Mesenchymal stem cell (in vitro differentiated cells and primary cell): Measurements from ENCODE around the gene FRMPD4. TPM values are rescaled to one million over a fixed set of nuclear protein-coding genes. Genes with fewer than 3 reads are reported as not detected.

ENCODE experiments used
- DNase-seq: peaks from one replicate; pipeline ENCODE4 v3.0.0-alpha.2; 2013
- H2AFZ ChIP-seq: one replicate; pipeline ENCODE4 v1.6.1; 2013; ENCODE audit warnings: low read depth, mild to moderate bottlenecking, control low read depth, inconsistent platforms, low read length, moderate library complexity
- H2AK5ac ChIP-seq: 2 replicates; pipeline ENCODE4 v1.6.1; 2013; ENCODE audit warnings: low read length, moderate library complexity, mild to moderate bottlenecking, inconsistent platforms; ENCODE audit not compliant: severe bottlenecking
- H2BK120ac ChIP-seq: one replicate; pipeline ENCODE4 v1.6.1; 2013; ENCODE audit warnings: low read depth, mild to moderate bottlenecking, inconsistent platforms, low read length, moderate library complexity
- H2BK12ac ChIP-seq, 2 experiments: one replicate each; pipeline ENCODE4 v1.6.1; 2013; ENCODE audit warnings: inconsistent platforms in 2 of 2, low read length in 2 of 2, mild to moderate bottlenecking in 2 of 2, moderate library complexity in 2 of 2, control low read depth in 1 of 2
- H2BK15ac ChIP-seq: one replicate; pipeline ENCODE4 v1.6.1; 2013; ENCODE audit warnings: mild to moderate bottlenecking, low read depth, inconsistent platforms; ENCODE audit not compliant: poor library complexity, severe bottlenecking
- H2BK5ac ChIP-seq: 2 replicates; pipeline ENCODE4 v1.6.1; 2013; ENCODE audit warnings: low read depth, mild to moderate bottlenecking, low read length, control low read depth, inconsistent platforms; ENCODE audit not compliant: poor library complexity, severe bottlenecking
- H3K14ac ChIP-seq, 2 experiments: one replicate each; pipeline ENCODE4 v1.6.1; 2013; ENCODE audit warnings: inconsistent platforms in 2 of 2, low read length in 2 of 2, control low read depth in 1 of 2, mild to moderate bottlenecking in 1 of 2, moderate library complexity in 1 of 2
- H3K18ac ChIP-seq, 2 experiments: one replicate each; pipeline ENCODE4 v1.6.1; 2013; ENCODE audit warnings: inconsistent platforms in 2 of 2, low read length in 2 of 2, control low read depth in 1 of 2, low read depth in 1 of 2, mild to moderate bottlenecking in 1 of 2
- H3K23ac ChIP-seq, 2 experiments: one replicate each; pipeline ENCODE4 v1.6.1; 2013; ENCODE audit warnings: inconsistent platforms in 2 of 2, low read length in 2 of 2, mild to moderate bottlenecking in 2 of 2, moderate library complexity in 2 of 2, control low read depth in 1 of 2
- H3K27ac ChIP-seq: 2 replicates; pipeline ENCODE4 v1.5.1; 2013; ENCODE audit warnings: mild to moderate bottlenecking, moderate library complexity, low read length, control low read depth, inconsistent platforms; ENCODE audit not compliant: poor library complexity, severe bottlenecking
- H3K27me3 ChIP-seq, 2 experiments: 2 replicates each; pipeline versions ENCODE4 v1.6.1 to v1.7.0; 2013; ENCODE audit warnings: low read length in 2 of 2, mild to moderate bottlenecking in 2 of 2, moderate library complexity in 2 of 2, control low read depth in 1 of 2, inconsistent platforms in 1 of 2; ENCODE audit not compliant: control insufficient read depth in 1 of 2, insufficient read depth in 1 of 2
- H3K36me3 ChIP-seq, 2 experiments: 2 replicates each; pipeline versions ENCODE4 v1.6.1 to v1.7.0; 2013; ENCODE audit warnings: low read length in 2 of 2, control low read depth in 1 of 2, inconsistent platforms in 1 of 2, low read depth in 1 of 2, mild to moderate bottlenecking in 1 of 2; ENCODE audit not compliant: insufficient read depth in 2 of 2, control insufficient read depth in 1 of 2
- H3K4ac ChIP-seq, 2 experiments: one replicate each; pipeline ENCODE4 v1.6.1; 2013; ENCODE audit warnings: inconsistent platforms in 2 of 2, low read length in 2 of 2, mild to moderate bottlenecking in 2 of 2, moderate library complexity in 2 of 2, control low read depth in 1 of 2, low read depth in 1 of 2
- H3K4me1 ChIP-seq: 2 replicates; pipeline ENCODE4 v1.6.1; 2013; ENCODE audit warnings: low read depth, low read length, control low read depth; ENCODE audit not compliant: control insufficient read depth, insufficient read depth
- H3K4me2 ChIP-seq: 2 replicates; pipeline ENCODE4 v1.6.1; 2013; ENCODE audit warnings: low read length, mild to moderate bottlenecking, inconsistent platforms; ENCODE audit not compliant: poor library complexity, severe bottlenecking
- H3K4me3 ChIP-seq, 2 experiments: 2 replicates each; pipeline versions ENCODE4 v1.5.1 to v1.7.0; 2013; ENCODE audit warnings: low read length in 2 of 2, mild to moderate bottlenecking in 2 of 2, control low read depth in 1 of 2, low read depth in 1 of 2; ENCODE audit not compliant: insufficient read depth in 1 of 2
- H3K79me1 ChIP-seq: replicated peaks from 2 replicates; pipeline ENCODE4 v1.6.1; 2013; ENCODE audit warnings: mild to moderate bottlenecking, control low read depth, low read length, inconsistent platforms; ENCODE audit not compliant: poor library complexity, severe bottlenecking
- H3K9ac ChIP-seq: 2 replicates; pipeline ENCODE4 v1.7.0; 2013; ENCODE audit warnings: mild to moderate bottlenecking, low read length, moderate library complexity
- H3K9me3 ChIP-seq: 2 replicates; pipeline ENCODE4 v1.7.0; 2013; ENCODE audit warnings: mild to moderate bottlenecking, low read length; ENCODE audit not compliant: control insufficient read depth
- H4K8ac ChIP-seq: one replicate; pipeline ENCODE4 v1.6.1; 2013; ENCODE audit warnings: inconsistent platforms, mild to moderate bottlenecking, low read length, moderate library complexity
- H4K91ac ChIP-seq: one replicate; pipeline ENCODE4 v1.6.1; 2013; ENCODE audit warnings: mild to moderate bottlenecking, low read length, inconsistent platforms
- WGBS: methylation state at CpG from one replicate; pipeline ENCODE4 v1.1.7; 2013; ENCODE audit warnings: mixed read lengths; 5-methylcytosine and 5-hydroxymethylcytosine counted together
- small RNA-seq: library from polyadenylated mRNA; stranded (forward); fragments of <200 nt; extraction: miRNeasy Mini kit (QIAGEN cat#:217004); gene quantifications from one replicate; pipeline ENCODE3, GENCODE V24; 2013; ENCODE audit warnings: low read depth

FRMPD4 gene

GRCh38 chrX:12771445-12772069 lies 633.3 kb downstream of the FRMPD4 start:
- Histone ChIP-seq H4K8ac (no peak overlapping the region), H3K4me3 (no peak overlapping the region), H2BK15ac (no peak overlapping the region), H2AFZ (no peak overlapping the region), H4K91ac (no peak overlapping the region), H3K23ac (no peak overlapping the region), H3K4ac (no peak overlapping the region), H3K79me1 (no peaks in the 10 kb centered on the region), H3K14ac (no peak overlapping the region), H3K9ac (no peak overlapping the region), H3K18ac (no peak overlapping the region), H2BK12ac (no peak overlapping the region), H2AK5ac (no peak overlapping the region), H3K36me3 (no peaks in the 10 kb centered on the region), H3K9me3 (no peaks in the 10 kb centered on the region), H3K4me1 (peaks cover 2% of the 10 kb centered on the region), H3K27ac (no peak overlapping the region), H2BK120ac (no peak overlapping the region), H3K27me3 (peaks cover 0 to 12% of the 10 kb centered on the region in 2 experiments), H2BK5ac (no peak overlapping the region), H3K4me2 (no peak overlapping the region)
- 37% methylated on average over 17 of the region's 22 CpGs for WGBS
- peak; percentile 39 for DNase-seq

Small RNA genes within 50 kb of the gene (small RNA-seq; reads per million reads assigned to genes)
- gene AC119619.1 (not detected), gene RF00019 (not detected), gene RN7SKP290 (not detected)
